ENCODE results near the gene SULF2. TPM values are rescaled to one million over a fixed set of nuclear protein-coding genes. Genes with fewer than 3 reads are reported as not detected.

SULF2 gene
- total RNA-seq, 1 experiment from 2014 or later = 82.2 TPM

DNA sequence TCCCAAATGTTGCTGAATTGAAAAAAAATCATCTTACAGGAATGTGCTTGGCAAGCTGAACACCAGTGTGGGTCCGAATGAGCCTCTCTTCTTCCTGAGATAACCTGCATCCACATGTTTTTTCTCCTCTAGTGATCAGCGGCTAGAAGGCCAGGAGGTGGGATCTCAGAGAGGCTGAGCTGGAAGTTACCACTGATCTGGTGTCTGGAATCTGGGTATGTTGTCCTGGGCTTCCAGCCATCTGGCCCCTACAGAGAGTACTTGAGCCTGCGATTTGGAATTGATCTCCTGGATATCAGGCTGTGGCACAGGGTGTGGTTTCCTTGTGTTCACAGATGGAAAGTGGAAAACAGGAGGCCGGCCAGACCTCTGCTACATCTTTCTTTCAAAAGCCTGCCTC is 35.9 kb downstream of the SULF2 start:
- Mint-ChIP-seq H3K9me3 (ENCODE audit: unreplicated experiment) (no peaks in the 10 kb centered on the region), H3K4me1 (ENCODE audit: insufficient read depth, unreplicated experiment) (no peaks in the 10 kb centered on the region), H3K36me3 (ENCODE audit: insufficient read depth, unreplicated experiment) (peaks cover 76% of the 10 kb centered on the region), H3K27me3 (ENCODE audit: insufficient read depth, unreplicated experiment) (no peaks in the 10 kb centered on the region), H3K27ac (ENCODE audit: low read depth, unreplicated experiment) (no peak overlapping the region), H3K4me3 (ENCODE audit: unreplicated experiment) (no peak overlapping the region)
- TF ChIP-seq CTCF (IDR thresholded peaks at IDR 0.05; ENCODE audit: unreplicated experiment) = no peak
- no TSS peak for BruUV-seq (replicated peaks)
- POLR2A ChIA-PET = interaction anchor here (0.7 kb wide), 1 partner anchor 20 kb away, joined by 3 read pairs; no protein-coding TSS in a partner anchor
- no peak for DNase-seq (ENCODE audit: unreplicated experiment)
- intact Hi-C loops (cut with micrococcal nuclease) = no loop called here
- CTCF ChIA-PET = interaction anchor here (0.7 kb wide), 1 partner anchor 871 kb away, joined by 3 read pairs; no protein-coding TSS in a partner anchor

DNA sequence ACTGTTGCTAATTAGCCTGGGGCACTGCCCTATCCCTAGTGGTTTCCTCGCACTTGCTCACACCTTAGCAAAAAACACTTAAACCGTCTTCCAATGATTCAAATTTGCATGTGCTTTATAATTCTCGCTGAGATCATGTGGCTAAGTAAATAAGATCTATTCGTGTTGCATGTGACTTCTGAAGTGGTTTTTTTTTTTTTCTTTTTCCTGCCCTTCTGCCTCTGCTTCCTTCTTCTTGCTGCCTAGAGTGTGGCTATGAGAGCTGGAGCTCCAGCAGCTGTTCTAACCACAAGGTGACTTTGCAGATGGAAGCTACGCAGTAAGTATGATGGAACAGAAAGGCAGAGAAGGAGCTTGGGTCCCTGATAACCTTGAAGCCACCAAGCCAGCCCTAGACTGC is 36.5 kb downstream of the SULF2 start:
- Mint-ChIP-seq H3K36me3 (ENCODE audit: insufficient read depth, unreplicated experiment) (peaks cover 76% of the 10 kb centered on the region), H3K27me3 (ENCODE audit: insufficient read depth, unreplicated experiment) (no peaks in the 10 kb centered on the region), H3K9me3 (ENCODE audit: unreplicated experiment) (no peaks in the 10 kb centered on the region), H3K4me3 (ENCODE audit: unreplicated experiment) (no peak overlapping the region), H3K4me1 (ENCODE audit: insufficient read depth, unreplicated experiment) (no peaks in the 10 kb centered on the region), H3K27ac (ENCODE audit: low read depth, unreplicated experiment) (no peak overlapping the region)
- no peak for DNase-seq (ENCODE audit: unreplicated experiment)
- TF ChIP-seq CTCF (IDR thresholded peaks at IDR 0.05; ENCODE audit: unreplicated experiment) = no peak
- intact Hi-C loops (cut with micrococcal nuclease) = no loop called here
- POLR2A ChIA-PET = interaction anchor here (0.7 kb wide), 1 partner anchor 19 kb away, joined by 3 read pairs; no protein-coding TSS in a partner anchor
- no TSS peak for BruUV-seq (replicated peaks)
- CTCF ChIA-PET = interaction anchor here (0.7 kb wide), 1 partner anchor 872 kb away, joined by 3 read pairs; no protein-coding TSS in a partner anchor

DNA sequence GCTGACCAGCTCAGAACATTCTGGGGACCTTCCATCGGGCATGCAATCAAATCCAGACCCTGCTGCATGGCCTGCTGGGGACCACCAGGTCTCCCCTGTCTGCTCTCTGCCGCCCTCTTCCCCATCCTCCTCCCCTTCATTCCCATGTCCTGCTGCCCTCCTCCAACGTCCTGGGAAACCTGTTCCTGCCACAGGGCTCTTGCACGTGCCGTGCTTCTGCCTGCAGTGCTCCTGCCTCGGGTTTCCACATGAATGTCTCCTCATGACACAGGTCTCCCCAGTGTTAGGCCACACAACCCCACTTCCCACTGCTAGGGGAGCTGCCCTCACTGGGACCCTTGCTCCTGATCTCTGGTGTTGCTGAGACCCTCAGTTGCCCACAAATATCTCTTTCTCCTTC is 37.2 kb downstream of the SULF2 start:
- Mint-ChIP-seq H3K27me3 (ENCODE audit: insufficient read depth, unreplicated experiment) (no peaks in the 10 kb centered on the region), H3K36me3 (ENCODE audit: insufficient read depth, unreplicated experiment) (peaks cover 75% of the 10 kb centered on the region), H3K27ac (ENCODE audit: low read depth, unreplicated experiment) (no peak overlapping the region), H3K4me3 (ENCODE audit: unreplicated experiment) (no peak overlapping the region), H3K9me3 (ENCODE audit: unreplicated experiment) (no peaks in the 10 kb centered on the region), H3K4me1 (ENCODE audit: insufficient read depth, unreplicated experiment) (no peaks in the 10 kb centered on the region)
- no peak for TF ChIP-seq CTCF (IDR thresholded peaks at IDR 0.05; ENCODE audit: unreplicated experiment)
- CTCF ChIA-PET = no interaction called here
- POLR2A ChIA-PET = no interaction called here
- DNase-seq (ENCODE audit: unreplicated experiment) = no peak
- intact Hi-C loops (cut with micrococcal nuclease) = no loop called here
- BruUV-seq (replicated peaks) = no TSS peak

DNA sequence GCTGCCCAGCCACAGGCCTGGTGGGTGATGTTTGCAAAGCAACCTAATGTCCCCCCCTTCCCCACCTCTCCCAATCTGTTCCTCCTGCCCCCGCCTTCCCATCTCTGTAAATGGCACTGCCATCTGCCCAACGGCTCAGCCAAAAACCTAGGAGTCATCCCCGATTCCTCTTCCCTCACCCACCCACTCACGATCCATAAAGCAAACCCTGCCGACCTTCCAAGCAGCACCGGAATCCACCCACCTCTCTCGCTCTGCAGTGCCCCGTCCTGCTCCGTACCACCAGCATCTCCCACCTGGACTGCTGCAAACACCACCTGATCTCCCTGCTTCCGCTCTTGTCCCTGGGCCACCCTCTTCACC is 37.6 kb downstream of the SULF2 start:
- no peak overlapping the region for H3K4me3 Mint-ChIP-seq (ENCODE audit: unreplicated experiment)
- intact Hi-C loops (cut with micrococcal nuclease) = no loop called here
- ChIA-PET CTCF (interaction anchor here (0.6 kb wide), 1 partner anchor 84 kb away, joined by 3 read pairs; no protein-coding TSS in a partner anchor), POLR2A (no interaction called here)
- no peaks in the 10 kb centered on the region for H3K27me3 Mint-ChIP-seq (ENCODE audit: insufficient read depth, unreplicated experiment)
- TF ChIP-seq CTCF (IDR thresholded peaks at IDR 0.05; ENCODE audit: unreplicated experiment) = no peak
- H3K9me3 Mint-ChIP-seq (ENCODE audit: unreplicated experiment) = no peaks in the 10 kb centered on the region
- peaks cover 70% of the 10 kb centered on the region for H3K36me3 Mint-ChIP-seq (ENCODE audit: insufficient read depth, unreplicated experiment)
- no peaks in the 10 kb centered on the region for H3K4me1 Mint-ChIP-seq (ENCODE audit: insufficient read depth, unreplicated experiment)
- H3K27ac Mint-ChIP-seq (ENCODE audit: low read depth, unreplicated experiment) = no peak overlapping the region
- no TSS peak for BruUV-seq (replicated peaks)
- DNase-seq (ENCODE audit: unreplicated experiment) = no peak
